ENCODE data around the gene IL4.
"Not testable (repeated sequence)": the region's sequence is repeated elsewhere in the genome, so short reads cannot be mapped to it uniquely, and the experiment has no call there.

IL4 gene

DNA sequence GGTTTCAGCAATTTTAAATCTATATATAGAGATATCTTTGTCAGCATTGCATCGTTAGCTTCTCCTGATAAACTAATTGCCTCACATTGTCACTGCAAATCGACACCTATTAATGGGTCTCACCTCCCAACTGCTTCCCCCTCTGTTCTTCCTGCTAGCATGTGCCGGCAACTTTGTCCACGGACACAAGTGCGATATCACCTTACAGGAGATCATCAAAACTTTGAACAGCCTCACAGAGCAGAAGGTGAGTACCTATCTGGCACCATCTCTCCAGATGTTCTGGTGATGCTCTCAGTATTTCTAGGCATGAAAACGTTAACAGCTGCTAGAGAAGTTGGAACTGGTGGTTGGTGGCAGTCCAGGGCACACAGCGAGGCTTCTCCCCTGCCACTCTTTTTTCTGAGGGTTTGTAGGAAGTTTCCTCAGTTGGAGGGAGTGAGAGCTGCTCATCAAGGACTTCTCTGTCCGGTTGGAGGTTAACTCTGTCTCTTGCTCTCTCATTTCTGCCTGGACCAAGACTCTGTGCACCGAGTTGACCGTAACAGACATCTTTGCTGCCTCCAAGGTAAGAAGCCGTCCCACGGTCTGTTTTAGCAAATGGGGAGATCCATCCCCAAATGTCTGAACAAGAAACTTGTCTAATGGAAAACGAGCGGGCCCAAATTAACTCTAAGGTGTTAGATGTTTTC lies at the start of gene IL4:
IL4 (plus strand) TSS at position 51 of the 692 bp plus-strand sequence; CDS start at position 113, 62 bp downstream.
- no peak for DNase-seq

DNA sequence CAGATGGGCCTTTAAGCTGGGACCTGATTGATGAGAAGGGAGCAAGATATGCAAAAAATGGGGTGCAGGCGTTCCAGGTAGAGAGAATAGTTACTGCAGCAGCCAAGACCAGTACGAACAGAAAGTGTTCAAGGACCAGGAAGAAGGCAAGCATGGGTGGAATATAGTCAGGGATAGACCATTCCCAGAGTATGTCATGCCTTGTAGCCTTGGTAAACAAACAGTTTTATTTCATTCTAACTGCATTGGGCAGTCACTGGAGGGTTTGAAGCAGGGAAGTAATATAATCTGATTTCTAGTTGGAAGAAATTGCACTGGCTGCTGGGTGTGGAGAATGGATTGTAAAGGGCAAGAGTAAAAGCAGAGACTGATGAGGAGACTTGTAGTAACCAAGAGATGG lies 46.3 kb upstream of the IL4 start:
- DNase-seq = no peak

DNA sequence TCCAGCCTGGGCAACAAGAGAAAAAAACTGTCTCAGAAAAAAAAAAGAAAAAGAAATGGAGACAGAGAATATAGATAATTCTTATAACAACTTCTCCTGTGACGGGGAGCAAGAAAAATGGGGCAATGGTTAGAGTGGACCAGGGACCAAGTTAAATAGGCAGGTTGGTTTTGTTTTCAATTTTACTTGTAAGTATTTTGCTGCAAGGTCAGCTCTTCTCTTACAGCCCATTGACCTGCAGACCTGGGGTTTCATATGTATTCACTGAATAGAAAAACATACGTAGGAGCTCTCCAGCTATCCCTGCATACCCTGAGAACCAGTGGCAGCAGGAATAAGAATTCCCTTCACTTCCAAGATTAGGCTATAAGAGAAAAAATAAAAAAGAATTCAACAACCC lies 45.0 kb upstream of the IL4 start:
- DNase-seq = no peak

DNA sequence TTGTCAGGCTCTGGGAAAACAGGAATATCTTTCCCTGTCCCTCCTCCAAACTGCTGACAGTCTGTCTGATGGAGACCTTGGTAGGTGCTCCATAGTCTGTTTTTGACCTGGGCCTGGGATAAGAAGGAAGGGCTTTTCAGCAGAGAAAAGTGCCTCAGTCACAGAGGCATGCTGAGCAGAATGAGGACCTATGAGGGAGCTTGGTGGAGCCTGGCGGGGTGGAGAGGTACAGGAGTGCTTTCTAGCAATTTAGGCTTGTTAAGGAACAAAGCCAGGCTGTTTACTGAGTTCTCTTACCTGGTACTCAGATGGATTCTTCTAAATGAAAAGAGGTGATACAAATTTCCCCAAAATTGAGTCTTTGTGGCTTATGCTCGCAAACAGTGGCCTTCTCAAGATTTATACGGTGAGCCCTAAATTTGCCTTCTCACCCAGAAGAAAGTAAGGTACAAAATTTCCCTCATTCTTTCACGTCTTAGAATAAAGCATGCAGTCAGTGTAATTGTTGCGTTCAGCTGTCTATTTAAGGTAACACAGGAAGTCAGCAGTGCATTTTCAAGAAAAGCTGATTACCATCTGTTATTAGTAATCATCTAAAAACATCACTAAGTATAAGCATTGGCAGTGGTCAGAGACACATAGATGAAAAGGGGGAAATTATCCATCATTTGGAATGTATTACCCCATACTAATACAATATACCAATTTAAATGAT lies 44.4 kb upstream of the IL4 start:
- DNase-seq = no peak

DNA sequence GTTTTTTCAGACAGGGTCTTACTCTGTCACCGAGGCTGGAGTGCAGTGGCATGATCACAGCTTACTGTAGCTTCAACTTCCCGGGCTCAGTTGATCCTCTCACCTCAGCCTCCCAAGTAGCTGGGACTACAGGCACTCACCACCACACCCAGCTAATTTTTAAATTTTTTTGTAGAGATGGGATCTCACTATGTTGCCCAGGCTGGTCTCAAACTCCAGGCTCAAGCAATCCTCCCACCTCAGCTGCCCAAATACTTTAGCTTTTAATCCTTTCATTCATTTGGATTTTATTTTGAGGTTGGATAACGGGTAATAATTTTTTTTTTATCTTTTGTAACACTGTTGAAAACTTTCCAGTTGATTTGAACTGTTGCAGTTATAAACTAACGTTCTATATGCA lies 40.2 kb upstream of the IL4 start:
- not testable (repeated sequence) for DNase-seq

DNA sequence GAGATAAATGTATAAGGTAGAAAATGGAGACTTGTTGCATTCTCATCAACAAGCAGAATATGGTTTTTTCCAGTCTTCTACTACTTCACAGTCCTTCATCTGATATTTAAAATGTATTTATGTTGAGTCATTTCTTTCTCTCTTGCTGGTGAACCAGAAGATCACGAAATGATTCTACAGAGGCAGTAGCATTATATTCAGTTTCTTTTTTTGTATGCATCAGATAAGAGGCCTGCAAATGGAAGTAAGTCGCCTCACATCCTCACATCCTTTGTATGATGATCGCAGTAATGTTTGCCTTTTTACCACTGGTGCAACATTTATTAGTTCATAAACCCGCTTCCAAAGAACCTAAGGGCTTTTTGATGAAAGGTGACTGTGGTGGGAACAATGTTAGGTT lies 37.9 kb upstream of the IL4 start:
- DNase-seq = no peak

DNA sequence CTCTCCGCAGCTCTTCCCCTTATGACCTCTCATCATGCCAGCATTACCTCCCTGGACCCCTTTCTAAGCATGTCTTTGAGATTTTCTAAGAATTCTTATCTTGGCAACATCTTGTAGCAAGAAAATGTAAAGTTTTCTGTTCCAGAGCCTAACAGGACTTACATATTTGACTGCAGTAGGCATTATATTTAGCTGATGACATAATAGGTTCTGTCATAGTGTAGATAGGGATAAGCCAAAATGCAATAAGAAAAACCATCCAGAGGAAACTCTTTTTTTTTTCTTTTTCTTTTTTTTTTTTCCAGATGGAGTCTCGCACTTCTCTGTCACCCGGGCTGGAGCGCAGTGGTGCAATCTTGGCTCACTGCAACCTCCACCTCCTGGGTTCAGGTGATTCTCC lies 36.5 kb upstream of the IL4 start:
- DNase-seq = no peak

DNA sequence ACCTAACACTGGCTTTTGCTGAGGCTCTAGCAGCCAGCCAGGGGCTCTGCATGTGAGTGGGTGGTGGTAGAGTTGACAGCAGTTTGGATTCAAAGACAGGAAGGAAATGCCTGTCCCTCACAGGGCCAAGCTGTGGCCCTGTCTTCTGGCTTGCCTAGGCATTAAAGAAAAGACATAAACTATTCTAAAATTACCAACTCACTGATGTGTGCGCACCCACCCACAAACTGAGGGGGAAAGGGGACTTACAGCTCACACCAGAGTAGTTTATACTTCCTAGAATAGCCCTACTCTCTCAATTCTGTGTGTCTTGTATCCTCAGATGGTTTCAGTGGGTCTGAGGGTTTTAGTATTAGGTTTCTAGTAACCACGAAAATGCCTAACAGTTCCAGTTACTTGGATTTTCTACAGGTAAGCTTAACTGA lies 34.1 kb upstream of the IL4 start:
- no peak for DNase-seq

DNA sequence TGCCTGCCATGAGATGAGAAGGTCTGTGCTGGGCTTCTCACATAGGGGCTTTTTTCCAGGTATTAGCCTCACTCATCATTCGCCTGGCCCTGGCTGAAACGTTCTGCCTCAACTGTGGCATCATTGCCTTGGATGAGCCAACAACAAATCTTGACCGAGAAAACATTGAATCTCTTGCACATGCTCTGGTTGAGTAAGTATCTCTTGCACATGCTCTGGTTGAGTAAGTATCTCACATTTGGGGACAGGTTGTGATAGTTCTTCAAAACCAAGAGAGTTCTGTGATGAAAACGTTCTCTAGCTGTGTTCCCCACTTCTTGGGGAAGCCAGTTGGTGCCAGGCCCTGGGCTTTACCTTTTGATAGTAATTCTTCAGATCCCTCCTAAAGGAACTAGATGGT lies 33.2 kb upstream of the IL4 start:
- no peak for DNase-seq

DNA sequence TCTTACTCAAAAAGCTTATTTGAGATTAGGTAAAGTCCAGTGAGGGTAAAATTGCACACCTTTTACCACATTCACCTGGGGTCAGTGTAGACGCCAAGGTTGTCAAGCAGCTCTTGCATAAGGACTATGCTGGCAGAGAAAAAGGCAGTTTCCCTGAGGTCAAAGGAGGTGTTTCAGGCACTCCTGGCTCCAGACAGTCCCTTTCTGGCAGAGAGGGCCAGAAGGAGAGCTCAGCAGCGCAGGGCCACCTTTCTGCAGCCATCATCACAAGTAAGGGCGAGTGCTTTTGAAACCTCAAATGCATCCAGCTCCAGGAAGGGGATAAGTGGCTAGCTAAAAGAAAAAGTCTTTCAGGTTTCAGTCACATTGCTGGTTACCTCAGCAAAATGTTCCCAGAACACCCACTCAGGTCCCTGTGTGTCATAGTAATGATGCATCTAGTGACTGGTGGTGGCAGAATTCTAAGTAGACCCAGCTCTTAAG lies 32.5 kb upstream of the IL4 start:
- no peak for DNase-seq

DNA sequence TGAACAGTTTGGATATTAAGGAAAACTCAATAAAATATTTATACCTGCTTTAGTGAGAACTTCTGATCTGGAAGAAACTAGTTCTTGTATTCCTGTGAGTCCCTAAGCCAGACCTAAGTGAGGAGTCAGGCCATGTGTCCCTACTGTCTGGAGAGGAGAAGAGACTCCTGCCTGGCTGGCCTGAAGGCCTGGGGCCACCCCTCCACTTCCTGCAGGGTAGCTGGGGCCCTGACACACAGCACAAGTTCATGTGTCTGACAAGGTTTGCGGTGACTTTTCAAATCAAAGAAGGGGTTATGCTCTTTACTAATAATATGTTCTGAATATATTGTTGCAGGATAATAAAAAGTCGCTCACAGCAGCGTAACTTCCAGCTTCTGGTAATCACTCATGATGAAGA lies 31.9 kb upstream of the IL4 start:
- no peak for DNase-seq

DNA sequence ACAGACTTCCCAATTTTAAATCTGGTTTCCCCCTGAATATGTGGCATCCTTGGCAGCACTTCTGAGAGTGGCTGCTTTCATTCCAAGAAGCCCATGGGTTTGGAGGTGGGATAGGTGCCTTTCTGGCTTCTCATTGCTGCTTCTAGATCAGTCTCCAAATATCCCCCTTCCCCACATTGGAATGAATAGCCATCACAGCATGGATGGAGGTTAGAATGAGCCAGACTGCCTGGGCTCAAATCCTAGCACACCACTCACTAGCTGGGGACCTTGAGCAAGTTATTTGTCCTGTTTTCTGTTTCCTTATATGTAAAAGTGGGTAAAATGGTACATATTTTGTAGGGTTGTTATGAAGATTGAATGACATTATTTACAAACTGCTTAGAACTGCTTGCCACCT lies 29.6 kb upstream of the IL4 start:
- no peak for DNase-seq

DNA sequence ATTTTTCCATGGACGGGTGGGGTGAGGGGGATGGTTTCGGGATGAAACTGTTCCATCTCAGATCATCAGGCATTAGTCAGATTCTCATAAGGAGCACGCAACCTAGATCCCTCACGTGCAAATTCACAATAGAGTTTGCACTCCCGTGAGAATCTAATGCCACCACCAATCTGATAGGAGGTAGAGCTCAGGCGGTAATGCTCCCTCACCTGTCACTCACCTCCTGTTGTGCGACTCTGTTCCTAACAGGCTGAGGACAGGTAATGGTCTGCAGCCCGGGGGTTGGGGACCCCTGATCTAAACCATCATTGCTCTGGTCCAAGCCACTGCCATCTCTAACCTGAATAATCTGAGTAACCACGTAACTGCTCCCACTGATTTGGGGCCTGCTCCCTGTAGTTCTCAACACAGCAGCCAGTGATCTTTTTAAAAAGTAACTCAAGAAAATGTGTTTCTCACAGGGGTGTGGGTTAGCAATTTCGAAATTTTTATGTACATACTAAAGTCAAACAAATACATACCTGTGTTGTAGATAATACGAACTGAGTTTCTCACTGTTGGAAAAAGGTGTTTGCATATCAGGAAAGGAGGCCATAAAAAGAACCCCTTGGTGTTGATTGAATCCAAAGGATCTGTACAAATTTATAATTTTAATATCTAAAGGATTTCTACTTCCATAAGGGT lies 27.1 kb upstream of the IL4 start:
- no peak for DNase-seq

DNA sequence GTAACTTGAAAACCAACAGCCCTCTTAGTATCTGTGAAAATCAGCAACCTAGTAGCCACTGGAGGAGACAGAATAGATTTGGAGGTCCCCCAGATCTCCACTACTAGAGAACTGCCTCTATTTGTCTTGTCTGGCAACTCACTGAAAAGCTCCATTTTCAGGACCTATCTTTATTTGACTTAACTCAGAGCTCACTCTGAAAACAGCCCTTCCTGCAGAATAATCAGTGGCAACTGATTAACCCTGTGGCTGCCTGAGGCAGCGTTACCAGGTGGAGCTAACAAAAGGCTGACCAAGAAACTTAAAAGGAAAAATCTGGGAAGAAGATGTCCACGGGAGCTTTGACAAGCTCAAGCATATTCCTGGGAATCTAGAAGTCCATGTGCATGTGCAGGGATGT lies 26.3 kb upstream of the IL4 start:
- DNase-seq = no peak

DNA sequence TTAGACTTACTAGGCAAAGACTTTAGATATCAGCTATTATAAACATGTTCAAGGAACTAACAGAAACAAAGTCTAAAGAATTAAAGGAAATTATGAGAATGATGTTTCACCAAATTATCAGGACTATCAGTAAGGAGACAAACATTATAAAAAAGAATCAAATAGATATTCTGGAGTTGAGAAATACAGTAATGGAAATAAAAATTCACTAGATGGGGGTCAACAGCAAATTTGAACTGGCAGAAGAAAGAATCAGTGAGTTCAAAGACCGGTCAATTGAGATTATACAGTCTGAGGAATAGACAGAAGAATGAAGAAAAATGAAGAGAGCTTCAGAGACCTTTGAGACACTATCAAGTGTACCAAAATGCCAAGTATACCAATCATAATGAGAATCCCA lies 25.4 kb upstream of the IL4 start:
- no peak for DNase-seq

DNA sequence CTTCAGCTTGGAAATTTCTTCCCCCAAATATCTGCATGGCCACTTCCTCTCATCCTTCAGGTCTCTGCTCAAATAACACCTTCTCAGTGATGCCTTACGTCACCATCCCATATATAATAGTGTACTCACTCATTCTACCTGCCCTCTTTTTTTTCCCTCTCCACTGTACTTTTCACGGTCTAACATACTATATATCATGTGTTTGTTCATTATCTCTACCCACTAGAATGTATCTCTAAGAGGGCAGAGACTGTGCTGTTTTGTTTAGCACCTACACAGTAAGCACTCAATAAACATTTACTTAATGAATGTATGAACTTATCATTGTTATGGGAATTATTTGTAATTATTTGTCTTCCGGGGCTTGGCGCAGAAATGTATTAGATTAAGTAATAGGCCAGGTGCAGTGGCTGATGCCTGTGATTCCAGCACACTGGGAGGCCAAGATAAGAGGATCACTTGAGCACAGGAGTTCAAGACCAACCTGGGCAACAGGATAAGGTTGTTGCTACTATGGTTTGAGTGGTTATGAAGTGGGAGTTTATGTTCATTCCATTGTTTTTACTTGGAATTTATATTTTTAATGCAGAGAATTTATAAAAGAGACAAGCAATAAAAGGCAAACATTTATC lies 21.8 kb upstream of the IL4 start:
- DNase-seq = no peak

DNA sequence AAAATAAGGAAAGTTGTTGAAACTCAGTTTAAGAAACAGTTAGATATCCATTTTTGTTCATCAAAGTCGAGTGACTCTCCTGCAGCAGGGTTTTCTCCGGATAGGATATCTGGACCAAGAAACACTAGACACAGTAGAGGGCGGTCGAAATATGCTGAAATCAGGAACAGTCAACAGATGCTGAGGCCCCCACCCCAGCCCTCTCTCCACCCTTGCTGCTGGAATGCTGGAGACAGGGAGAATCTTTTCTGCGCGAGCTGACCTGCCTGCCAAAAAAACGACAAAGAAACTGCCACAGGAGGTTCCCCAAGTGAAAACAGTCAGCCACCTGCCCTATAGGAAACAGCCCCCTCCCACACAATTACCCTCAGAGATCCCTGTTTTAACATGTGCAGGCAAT lies 20.1 kb upstream of the IL4 start:
- no peak for DNase-seq

DNA sequence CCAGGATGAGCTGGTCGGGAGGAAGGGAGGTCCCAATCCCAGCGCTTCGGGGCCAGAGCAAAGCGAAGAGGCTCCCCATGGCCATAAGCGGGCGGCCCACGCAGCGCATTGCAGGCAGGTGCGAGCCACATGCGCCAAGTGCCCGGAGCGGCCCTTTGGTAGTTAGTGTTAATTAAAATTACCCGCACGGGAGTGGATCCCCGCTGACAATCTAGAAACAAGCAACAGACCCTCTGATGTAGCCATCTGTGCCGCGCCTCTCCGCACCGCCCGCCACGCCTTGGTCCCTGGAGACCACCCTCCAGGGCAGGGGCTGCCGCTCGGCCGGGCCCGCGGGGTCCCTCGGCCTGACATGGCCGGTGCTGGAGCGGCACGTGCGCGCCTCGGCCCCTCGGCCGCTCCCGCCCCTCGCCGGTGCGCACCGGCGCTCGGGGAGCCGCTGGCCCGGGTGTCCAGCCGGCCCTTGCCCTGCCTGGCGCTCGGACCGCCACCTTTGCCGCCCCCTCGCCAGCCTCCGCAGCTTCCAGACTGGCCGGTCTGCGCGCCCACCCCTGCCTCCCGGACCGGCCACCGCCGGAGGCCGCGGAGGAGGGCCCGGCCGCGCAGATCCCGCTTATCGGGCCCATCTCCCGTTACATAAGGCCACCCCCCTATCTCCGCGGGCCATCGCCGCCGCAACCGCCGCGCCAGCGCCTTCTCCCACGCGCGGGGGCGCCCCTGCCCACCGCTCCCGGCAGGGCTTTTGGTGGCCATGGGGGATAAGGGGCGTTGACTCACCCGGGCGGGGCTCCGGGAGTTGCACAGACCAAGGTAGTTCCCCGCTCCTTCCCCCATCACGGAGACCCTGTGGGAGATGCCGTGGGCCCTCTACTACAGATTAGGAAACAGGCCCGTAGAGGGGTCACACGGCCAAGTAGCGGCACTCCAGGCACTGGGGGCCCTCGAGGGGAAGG lies 17.7 kb upstream of the IL4 start:
- peak; percentile 39 to 43 for DNase-seq

DNA sequence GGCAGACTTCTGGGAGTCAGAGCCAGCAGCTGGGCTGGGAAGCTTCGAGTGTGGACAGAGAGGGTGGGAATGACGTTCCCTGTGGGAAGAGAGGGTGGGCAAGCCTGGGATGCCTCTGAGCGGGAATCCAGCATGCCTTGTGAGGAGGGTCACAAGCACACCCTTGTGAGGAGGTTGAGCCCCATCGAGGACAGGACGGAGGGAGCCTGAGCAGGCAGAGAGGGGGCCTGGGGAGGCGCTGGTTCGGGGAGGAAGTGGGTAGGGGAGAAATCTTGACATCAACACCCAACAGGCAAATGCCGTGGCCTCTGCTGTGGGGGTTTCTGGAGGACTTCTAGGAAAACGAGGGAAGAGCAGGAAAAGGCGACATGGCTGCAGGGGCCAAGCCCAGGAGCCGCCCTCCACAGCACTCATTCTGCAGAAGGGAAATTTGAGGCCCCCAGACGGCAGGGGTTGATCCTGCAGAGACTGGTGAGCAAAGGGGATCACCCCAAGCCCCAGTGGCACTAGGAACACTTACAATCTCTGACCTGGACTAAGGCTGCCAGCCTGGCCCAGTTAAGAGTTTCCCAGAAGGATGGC lies 16.9 kb upstream of the IL4 start:
- no peak for DNase-seq

DNA sequence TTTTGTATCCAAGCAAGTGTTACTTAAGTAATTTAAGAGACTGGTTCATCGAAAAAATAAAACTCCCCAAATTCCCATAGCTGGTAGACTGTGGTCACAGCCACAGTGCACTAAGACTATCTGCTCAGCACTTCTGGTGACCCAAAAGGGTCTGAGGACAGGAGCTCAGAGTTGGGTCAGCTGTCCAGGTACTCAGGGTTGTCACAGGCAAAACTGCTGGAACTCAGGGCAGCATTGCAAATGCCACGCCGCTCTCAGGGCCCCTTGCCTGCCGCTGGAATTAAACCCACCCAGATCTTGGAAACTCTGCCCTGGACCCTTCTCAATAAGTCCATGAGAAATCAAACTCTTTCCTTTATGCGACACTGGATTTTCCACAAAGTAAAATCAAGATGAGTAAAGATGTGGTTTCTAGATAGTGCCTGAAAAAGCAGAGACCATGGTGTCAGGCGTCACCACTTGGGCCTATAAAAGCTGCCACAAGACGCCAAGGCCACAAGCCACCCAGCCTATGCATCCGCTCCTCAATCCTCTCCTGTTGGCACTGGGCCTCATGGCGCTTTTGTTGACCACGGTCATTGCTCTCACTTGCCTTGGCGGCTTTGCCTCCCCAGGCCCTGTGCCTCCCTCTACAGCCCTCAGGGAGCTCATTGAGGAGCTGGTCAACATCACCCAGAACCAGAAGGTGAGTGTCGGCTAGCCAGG lies 16.0 kb upstream of the IL4 start, which contains the start of gene IL13:
IL13 (plus strand) TSS at position 498 of the 705 bp plus-strand sequence; CDS start at position 512, 14 bp downstream.
- DNase-seq = no peak
